Naive thymus-derived CD4-positive, alpha-beta T cell (primary cell): ENCODE measurements around the gene TCP11L1. TPM values are rescaled to one million over a fixed set of nuclear protein-coding genes. Genes with fewer than 3 reads are reported as not detected.

Experiments used
- ATAC-seq: fragments of 150-1000 bp; cut with Tn5 transposase; 2 replicates; pipeline ENCODE4 v1.10.0; 2021; ENCODE audit warnings: mild to moderate bottlenecking, moderate library complexity
- CTCF ChIA-PET: fragments of 350-600 bp; sonication (Branson Sonifier 250); formaldehyde crosslinking; loops from one replicate; lab custom pipeline; 2021; ENCODE audit warnings: antibody characterized with exemption; lab: Charles Lee
- POLR2A ChIA-PET: fragments of 350-600 bp; sonication (Branson Sonifier 250); formaldehyde crosslinking; loops from one replicate; lab custom pipeline; 2021; ENCODE audit warnings: antibody characterized with exemption, inconsistent platforms; lab: Charles Lee
- DNase-seq, 9 donors: peaks; one replicate each; pipeline versions ENCODE4 v3.0.0 to v3.0.0-alpha.2; 2020 to 2022; ENCODE audit warnings: mixed read lengths in 1 of 9
- H3K27ac ChIP-seq: one replicate; pipeline ENCODE4 v1.7.0; 2013; ENCODE audit warnings: mild to moderate bottlenecking, low read depth, low read length, moderate library complexity
- H3K27me3 ChIP-seq, 2 donors: one replicate each; pipeline ENCODE4 v1.7.0; 2013; ENCODE audit warnings: low read length in 2 of 2, mild to moderate bottlenecking in 2 of 2, moderate library complexity in 2 of 2; ENCODE audit not compliant: control insufficient read depth in 2 of 2, insufficient read depth in 2 of 2
- H3K36me3 ChIP-seq, 3 experiments: 1 replicate in 2 of 3; 2 replicates in 1 of 3; pipeline ENCODE4 v1.7.0; 2013; ENCODE audit warnings: low read length in 3 of 3, mild to moderate bottlenecking in 3 of 3, moderate library complexity in 1 of 3; ENCODE audit not compliant: insufficient read depth in 3 of 3, control insufficient read depth in 2 of 3
- H3K4me1 ChIP-seq, 2 donors: one replicate each; pipeline ENCODE4 v1.7.0; 2013; ENCODE audit warnings: low read length in 2 of 2, mild to moderate bottlenecking in 2 of 2, moderate library complexity in 1 of 2; ENCODE audit not compliant: control insufficient read depth in 2 of 2, insufficient read depth in 2 of 2
- H3K4me3 ChIP-seq: 2 replicates; pipeline ENCODE4 v1.7.0; 2013; ENCODE audit warnings: mild to moderate bottlenecking, low read length
- H3K9me3 ChIP-seq, 3 experiments: 1 replicate in 2 of 3; 2 replicates in 1 of 3; pipeline ENCODE4 v1.7.0; 2013; ENCODE audit warnings: low read length in 3 of 3; ENCODE audit not compliant: control insufficient read depth in 2 of 3
- H3K27ac Mint-ChIP-seq, 9 donors: one replicate each; pipeline ENCODE4 v1.8.0; 2020 to 2022; ENCODE audit warnings: mixed read lengths in 9 of 9, mild to moderate bottlenecking in 8 of 9, moderate library complexity in 5 of 9, inconsistent platforms in 2 of 9
- H3K27me3 Mint-ChIP-seq, 5 donors: one replicate each; pipeline ENCODE4 v1.8.0; 2021 to 2022; ENCODE audit warnings: mixed read lengths in 5 of 5, mild to moderate bottlenecking in 1 of 5
- H3K36me3 Mint-ChIP-seq, 5 donors: one replicate each; pipeline ENCODE4 v1.8.0; 2020 to 2022; ENCODE audit warnings: mixed read lengths in 5 of 5, mild to moderate bottlenecking in 3 of 5, inconsistent platforms in 1 of 5
- H3K4me1 Mint-ChIP-seq, 7 donors: one replicate each; pipeline ENCODE4 v1.8.0; 2020 to 2022; ENCODE audit warnings: mixed read lengths in 7 of 7, mild to moderate bottlenecking in 3 of 7, inconsistent platforms in 1 of 7
- H3K4me3 Mint-ChIP-seq, 10 donors: one replicate each; pipeline ENCODE4 v1.8.0; 2020 to 2022; ENCODE audit warnings: mild to moderate bottlenecking in 10 of 10, mixed read lengths in 10 of 10, moderate library complexity in 6 of 10, inconsistent platforms in 2 of 10
- H3K9me3 Mint-ChIP-seq, 11 donors: one replicate each; pipeline ENCODE4 v1.8.0; 2020 to 2022; ENCODE audit warnings: mixed read lengths in 11 of 11, mild to moderate bottlenecking in 4 of 11, inconsistent platforms in 1 of 11, moderate library complexity in 1 of 11
- intact Hi-C, 2 donors: fragments of 100-400 bp; cut with micrococcal nuclease; formaldehyde crosslinking; loops; one replicate each; pipeline ENCODE4 v1.15.1; 2023
- polyA plus RNA-seq, 2 donors: library from polyadenylated mRNA; unstranded; fragments of 300-500 nt; fragmentation: Illumina TruSeq; gene quantifications; one replicate each; pipeline ENCODE4 v1.2.3, GENCODE V29; 2021
- total RNA-seq, 6 experiments: library from RNA in 5 of 6; stranded (reverse) in 5 of 6; gene quantifications; 1 replicate in 5 of 6; 2 replicates in 1 of 6; pipeline ENCODE4 v1.2.3 and lab custom pipeline; 2021 to 2026

Gene TCP11L1
- total and polyA plus RNA-seq, 7 experiments from 2014 or later = 1.8 to 17.1 (median 11.9) TPM

- Histone ChIP-seq H3K4me1 (peaks cover 14 to 23% of the 10 kb centered on the region in 2 donors), H3K27me3 (peaks cover 0 to 7% of the 10 kb centered on the region in 2 donors), H3K27ac (peak within 1 kb of the TSS; percentile 50), H3K9me3 (no peaks in the 10 kb centered on the region), H3K36me3 (no peaks in the 10 kb centered on the region), H3K4me3 (peak within 1 kb of the TSS; percentile 65)
- Mint-ChIP-seq H3K4me1 (peaks cover 14 to 73% (median 58%) of the 10 kb centered on the region in 7 donors), H3K9me3 (no peaks in the 10 kb centered on the region), H3K36me3 (peaks cover 0 to 3% (median 0%) of the 10 kb centered on the region in 5 donors), H3K4me3 (peak within 1 kb of the TSS; percentile 86 to 93 (median 90)), H3K27me3 (peaks cover 0 to 74% (median 5%) of the 10 kb centered on the region in 5 donors), H3K27ac (peak within 1 kb of the TSS in 6 of 9 donors; percentile 63 to 77 (median 69))
- intact Hi-C loops = loop anchor here (1.0 to 10.0 kb wide), 5 partner anchors 23 to 1039 kb away; partner anchors contain the start of genes TCP11L1 (in 2 of the 2), CAPRIN1 (in 1 of the 2) and EIF3M (in 1 of the 2)
- POLR2A ChIA-PET = interaction anchor here (0.5 to 2.9 kb wide), 11 partner anchors 10 to 721 kb away, joined by 3 to 16 read pairs (median 4); partner anchors contain the start of gene TCP11L1
- ATAC-seq (peak; percentile 90), DNase-seq (peak; percentile 72 to 84 (median 81))
- CTCF ChIA-PET = interaction anchor here (1.0 to 1.8 kb wide), 3 partner anchors 50 to 58 kb away, joined by 3 to 12 read pairs (median 4); no protein-coding TSS in a partner anchor
Observed at GRCh38 chr11:33015621-33016551, 23.5 kb upstream of the TCP11L1 start, which contains the start of gene DEPDC7. TSS of gene DEPDC7 (plus strand) at chr11:33015878. CDS start at chr11:33015956, 78 bp downstream.

- no peaks in the 10 kb centered on the region for H3K9me3 Mint-ChIP-seq
- no peaks in the 10 kb centered on the region for H3K36me3 ChIP-seq
- H3K4me3 Mint-ChIP-seq = peak overlapping the region; percentile 79 to 91 (median 88)
- H3K4me1 Mint-ChIP-seq = peaks cover 11 to 71% (median 56%) of the 10 kb centered on the region in 7 donors
- no peaks in the 10 kb centered on the region for H3K9me3 ChIP-seq
- peaks cover 0 to 73% (median 5%) of the 10 kb centered on the region in 5 donors for H3K27me3 Mint-ChIP-seq
- no peak for ATAC-seq
- peaks cover 0 to 3% (median 0%) of the 10 kb centered on the region in 5 donors for H3K36me3 Mint-ChIP-seq
- H3K4me3 ChIP-seq = peak overlapping the region; percentile 65
- ChIA-PET CTCF (interaction anchor here (1.8 kb wide), 1 partner anchor 49 kb away, joined by 12 read pairs; no protein-coding TSS in a partner anchor), POLR2A (interaction anchor here (0.9 to 2.9 kb wide), 7 partner anchors 11 to 49 kb away, joined by 3 to 16 read pairs (median 4); partner anchors contain the start of gene TCP11L1)
- intact Hi-C loops = loop anchor here (5.0 to 10.0 kb wide), 3 partner anchors 36 to 1038 kb away; partner anchors contain the start of genes CAPRIN1 (in 1 of the 2) and EIF3M (in 1 of the 2)
- H3K27ac ChIP-seq = no peak overlapping the region
- H3K27ac Mint-ChIP-seq = peak overlapping the region in 6 of 9 donors; percentile 19 to 76 (median 58)
- H3K27me3 ChIP-seq = peaks cover 0 to 7% of the 10 kb centered on the region in 2 donors
- no peak for DNase-seq
- peaks cover 9 to 23% of the 10 kb centered on the region in 2 donors for H3K4me1 ChIP-seq
Observed at GRCh38 chr11:33016654-33017053, 22.7 kb upstream of the TCP11L1 start.

GRCh38 chr11:33017478-33017877 lies 21.9 kb upstream of the TCP11L1 start:
- Mint-ChIP-seq H3K9me3 (no peaks in the 10 kb centered on the region), H3K27ac (peak overlapping the region in 2 of 9 donors; percentile 12 to 62), H3K4me1 (peaks cover 7 to 73% (median 60%) of the 10 kb centered on the region in 7 donors), H3K36me3 (peaks cover 0 to 3% (median 0%) of the 10 kb centered on the region in 5 donors), H3K4me3 (peak overlapping the region in 7 of 10 donors; percentile 0 to 91 (median 83)), H3K27me3 (peaks cover 0 to 76% (median 5%) of the 10 kb centered on the region in 5 donors)
- Histone ChIP-seq H3K27me3 (peaks cover 0 to 7% of the 10 kb centered on the region in 2 donors), H3K27ac (no peak overlapping the region), H3K4me1 (peaks cover 1 to 17% of the 10 kb centered on the region in 2 donors), H3K4me3 (no peak overlapping the region), H3K36me3 (no peaks in the 10 kb centered on the region), H3K9me3 (no peaks in the 10 kb centered on the region)
- DNase-seq (no peak), ATAC-seq (no peak)
- CTCF ChIA-PET = no interaction called here
- POLR2A ChIA-PET = interaction anchor here (0.9 kb wide), 1 partner anchor 21 kb away, joined by 3 read pairs; no protein-coding TSS in a partner anchor
- intact Hi-C loops = loop anchor here (5.0 to 10.0 kb wide), 3 partner anchors 35 to 1037 kb away; partner anchors contain the start of genes CAPRIN1 (in 1 of the 2) and EIF3M (in 1 of the 2)

- Mint-ChIP-seq H3K36me3 (peaks cover 0 to 3% (median 0%) of the 10 kb centered on the region in 5 donors), H3K9me3 (no peaks in the 10 kb centered on the region), H3K4me3 (peak overlapping the region in 5 of 10 donors; percentile 25 to 91 (median 83)), H3K27ac (peak overlapping the region in 1 of 9 donors; percentile 12), H3K27me3 (peaks cover 0 to 74% (median 5%) of the 10 kb centered on the region in 5 donors), H3K4me1 (peaks cover 4 to 68% (median 57%) of the 10 kb centered on the region in 7 donors)
- DNase-seq (no peak), ATAC-seq (no peak)
- Histone ChIP-seq H3K9me3 (no peaks in the 10 kb centered on the region), H3K27ac (no peak overlapping the region), H3K36me3 (no peaks in the 10 kb centered on the region), H3K4me1 (peaks cover 0 to 13% of the 10 kb centered on the region in 2 donors), H3K27me3 (peaks cover 0 to 7% of the 10 kb centered on the region in 2 donors), H3K4me3 (no peak overlapping the region)
- CTCF ChIA-PET = no interaction called here
- POLR2A ChIA-PET = interaction anchor here (0.9 kb wide), 1 partner anchor 21 kb away, joined by 3 read pairs; no protein-coding TSS in a partner anchor
- intact Hi-C loops = loop anchor here (5.0 to 10.0 kb wide), 3 partner anchors 34 to 1037 kb away; partner anchors contain the start of genes CAPRIN1 (in 1 of the 2) and EIF3M (in 1 of the 2)
Observed at GRCh38 chr11:33017965-33018364, 21.4 kb upstream of the TCP11L1 start.

GRCh38 chr11:33018840-33019239 lies 20.5 kb upstream of the TCP11L1 start:
- Histone ChIP-seq H3K36me3 (no peaks in the 10 kb centered on the region), H3K27me3 (peaks cover 0 to 7% of the 10 kb centered on the region in 2 donors), H3K4me3 (no peak overlapping the region), H3K27ac (no peak overlapping the region), H3K9me3 (no peaks in the 10 kb centered on the region), H3K4me1 (peaks cover 0 to 13% of the 10 kb centered on the region in 2 donors)
- Mint-ChIP-seq H3K4me1 (peaks cover 4 to 60% (median 50%) of the 10 kb centered on the region in 7 donors), H3K4me3 (no peak overlapping the region), H3K27ac (peak overlapping the region in 2 of 9 donors; percentile 16 to 52), H3K27me3 (peaks cover 0 to 65% (median 5%) of the 10 kb centered on the region in 5 donors), H3K36me3 (peaks cover 0 to 3% (median 0%) of the 10 kb centered on the region in 5 donors), H3K9me3 (no peaks in the 10 kb centered on the region)
- DNase-seq = no peak
- ATAC-seq = no peak
- CTCF ChIA-PET = no interaction called here
- POLR2A ChIA-PET = no interaction called here
- intact Hi-C loops = loop anchor here (5.0 to 10.0 kb wide), 3 partner anchors 33 to 1036 kb away; partner anchors contain the start of genes CAPRIN1 (in 1 of the 2) and EIF3M (in 1 of the 2)
